GM21447 (cell line): ENCODE measurements around the gene KLHL29.

Experiments
- ATAC-seq: cut with Tn5 transposase; IDR thresholded peaks from one replicate; pipeline ENCODE4 v1.9.1; 2021; ENCODE audit not compliant: unreplicated experiment

KLHL29 gene

DNA sequence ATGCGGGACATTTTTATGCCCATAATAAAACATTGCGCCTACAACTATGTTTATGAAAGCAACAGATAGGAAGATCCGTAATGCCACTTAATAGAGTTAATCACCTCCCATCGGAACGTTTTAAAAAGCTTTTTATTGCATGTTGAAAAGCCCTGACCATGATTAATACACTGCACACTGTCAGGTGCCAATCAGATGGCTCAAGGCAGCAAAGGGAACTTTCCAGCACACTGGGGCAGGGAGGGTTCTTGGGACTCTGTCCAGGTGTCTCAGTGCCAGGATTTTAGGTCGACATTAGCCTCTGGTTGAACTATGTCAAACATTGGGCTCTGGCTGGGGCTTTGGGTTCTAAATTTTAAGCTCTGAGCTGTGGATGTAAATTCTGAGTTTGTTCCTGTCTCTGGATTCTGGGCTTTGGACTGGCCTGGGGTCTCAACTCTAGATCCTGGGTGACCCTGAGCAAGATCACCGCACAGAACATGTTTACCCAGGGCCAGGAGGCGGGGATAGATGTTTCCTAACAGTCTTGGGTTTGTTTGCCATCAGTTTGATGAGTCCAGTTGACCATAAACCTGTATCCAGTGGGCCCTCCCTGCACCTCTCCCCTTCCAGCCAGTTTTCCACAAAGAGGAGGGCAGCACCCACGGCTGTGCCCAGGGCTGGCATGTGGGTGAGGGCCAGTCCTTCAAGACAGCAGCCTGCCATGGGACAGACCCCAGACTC lies 279.2 kb downstream of the KLHL29 start:
- ATAC-seq: no peak

DNA sequence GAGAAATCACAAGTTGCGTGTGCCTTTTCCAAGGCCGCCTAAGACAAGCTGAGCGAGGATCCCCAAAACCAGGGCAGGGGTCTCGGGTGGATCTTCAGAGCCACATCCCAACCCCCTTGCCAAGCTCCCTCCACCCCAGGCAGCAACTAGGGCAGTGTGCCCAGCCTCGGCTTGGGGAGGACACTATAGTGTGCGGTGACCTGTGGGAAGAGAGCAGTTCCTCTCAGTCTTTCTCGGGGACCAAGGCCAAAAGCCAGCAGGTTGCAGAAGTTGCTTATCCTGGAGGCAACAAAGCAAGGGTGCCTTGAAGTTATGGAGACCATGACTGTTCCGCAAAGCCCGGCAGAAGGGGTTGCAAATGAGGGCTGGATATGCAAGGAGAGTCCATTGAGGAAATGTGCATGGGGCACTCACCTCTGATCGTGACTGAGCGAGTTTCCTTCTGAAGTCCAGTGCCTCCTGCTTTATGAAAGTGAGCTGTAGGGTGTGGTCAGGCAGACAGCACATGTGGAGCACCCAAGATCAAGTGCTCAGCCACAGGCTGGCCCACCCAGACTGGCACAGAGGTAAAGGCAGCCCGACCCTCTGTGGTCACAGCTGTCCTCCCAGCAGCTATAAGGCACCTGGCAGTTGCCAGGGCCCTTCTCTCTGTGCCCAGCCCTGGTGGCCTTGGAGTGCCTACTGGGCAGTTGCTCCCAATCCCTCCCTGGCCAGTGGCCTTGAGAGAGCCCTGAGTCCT lies 281.4 kb downstream of the KLHL29 start:
- ATAC-seq: no peak

- ATAC-seq: no peak
Observed at GRCh38 chr2:23666980-23667357, 282.0 kb downstream of the KLHL29 start.

GRCh38 chr2:23668756-23669304 lies 283.9 kb downstream of the KLHL29 start:
- ATAC-seq: no peak

DNA sequence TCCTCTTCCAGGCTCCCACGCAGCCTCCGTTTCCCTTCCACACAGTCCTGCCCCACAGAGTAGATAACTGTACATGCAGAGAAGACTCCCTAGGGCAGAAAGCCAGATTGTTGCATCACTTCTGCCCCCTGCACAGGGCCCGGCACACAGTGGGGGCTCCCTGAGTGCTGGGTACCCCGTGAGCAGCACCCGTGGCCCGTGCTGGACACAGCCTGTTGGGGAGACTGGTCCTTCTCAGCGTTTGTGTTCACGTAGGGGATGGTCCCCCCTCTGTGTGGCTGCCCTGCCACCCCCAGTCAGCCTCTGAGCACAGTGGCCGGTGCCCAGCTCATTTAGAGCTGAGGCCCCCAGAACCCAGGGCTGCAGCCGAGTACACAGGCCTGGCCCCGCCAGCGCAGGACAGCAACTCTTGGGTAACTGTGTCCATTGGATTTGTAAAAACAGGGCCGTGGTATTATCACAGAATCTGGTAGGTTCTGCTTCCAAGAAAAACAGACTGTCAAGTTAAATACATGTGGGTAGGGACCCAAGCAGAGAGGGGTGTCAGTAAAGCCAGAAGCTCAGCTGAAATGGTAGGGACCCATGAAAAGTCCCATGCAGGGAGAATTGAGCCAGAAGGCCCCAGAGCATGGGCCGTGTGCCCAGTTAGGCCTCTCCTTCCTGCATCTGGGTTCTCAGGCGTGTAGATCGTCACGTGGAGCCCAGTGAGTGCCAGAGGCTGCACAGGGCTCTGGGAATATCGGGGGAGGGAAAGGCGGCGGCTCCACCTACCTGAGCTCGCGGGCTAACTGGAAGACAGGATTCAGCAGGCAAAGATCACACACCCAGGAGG lies 284.6 kb downstream of the KLHL29 start:
- no peak for ATAC-seq

DNA sequence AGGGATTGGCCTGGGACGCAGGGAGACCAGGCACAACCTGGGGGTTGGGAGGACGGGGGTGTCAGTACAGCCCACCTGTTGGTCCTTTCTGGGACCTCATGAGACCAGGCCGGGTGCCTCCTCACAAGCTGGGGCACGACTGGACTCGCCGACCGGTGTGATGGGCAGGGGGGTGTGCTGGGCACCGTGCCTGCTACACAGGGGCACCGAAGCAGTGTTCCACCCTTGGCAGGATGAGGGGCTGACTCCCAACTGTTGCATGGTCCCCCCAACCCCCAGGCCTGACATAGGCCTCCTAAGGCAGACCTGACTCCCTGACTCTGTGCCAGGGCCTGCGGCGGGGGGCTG lies 285.2 kb downstream of the KLHL29 start:
- ATAC-seq: no peak

- no peak for ATAC-seq
Observed at GRCh38 chr2:23673082-23673481, 288.1 kb downstream of the KLHL29 start.

- ATAC-seq: no peak
Observed at GRCh38 chr2:23673830-23674679, 289.1 kb downstream of the KLHL29 start.

DNA sequence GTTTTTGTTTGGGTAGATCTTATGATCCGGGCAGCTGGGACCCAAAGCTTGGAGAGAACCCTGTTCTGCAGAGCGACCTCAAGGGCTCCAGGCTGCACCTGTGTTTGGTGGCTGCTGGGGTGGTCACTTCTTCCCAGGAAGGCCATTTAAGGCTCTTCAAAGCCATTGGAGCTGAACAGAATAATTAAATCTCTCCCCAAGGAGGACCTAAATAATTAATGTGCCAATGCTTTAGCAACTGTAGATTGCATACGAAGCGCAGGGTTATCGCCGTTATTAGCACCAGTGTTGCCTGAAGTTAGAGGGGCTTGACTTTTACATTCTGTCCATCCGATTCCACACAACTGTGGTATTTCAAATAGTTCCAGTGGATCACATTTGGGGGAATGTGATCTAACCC lies 290.5 kb downstream of the KLHL29 start:
- ATAC-seq: no peak

DNA sequence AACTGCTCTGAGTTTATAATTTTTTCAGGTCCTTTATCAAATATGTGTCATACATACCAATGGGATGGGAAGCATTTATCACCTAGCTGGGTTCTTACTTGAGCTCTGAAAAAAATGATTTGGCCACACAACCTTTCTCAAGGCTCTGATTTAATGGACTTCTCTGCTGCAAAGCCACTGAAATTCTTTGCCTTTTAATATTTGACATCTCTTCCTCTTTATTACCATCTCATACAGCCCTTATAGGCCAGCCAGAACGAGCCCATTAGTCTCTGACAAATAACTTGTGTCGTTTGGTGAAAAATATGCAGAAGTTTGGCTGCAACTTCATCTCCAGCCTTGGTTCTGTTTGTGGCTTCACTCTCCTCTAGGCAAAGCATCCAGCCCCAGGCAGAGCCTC lies 292.9 kb downstream of the KLHL29 start:
- ATAC-seq: no peak

GRCh38 chr2:23679044-23679443 lies 294.1 kb downstream of the KLHL29 start:
- ATAC-seq: no peak

GRCh38 chr2:23680951-23681350 lies 296.0 kb downstream of the KLHL29 start:
- ATAC-seq: no peak

DNA sequence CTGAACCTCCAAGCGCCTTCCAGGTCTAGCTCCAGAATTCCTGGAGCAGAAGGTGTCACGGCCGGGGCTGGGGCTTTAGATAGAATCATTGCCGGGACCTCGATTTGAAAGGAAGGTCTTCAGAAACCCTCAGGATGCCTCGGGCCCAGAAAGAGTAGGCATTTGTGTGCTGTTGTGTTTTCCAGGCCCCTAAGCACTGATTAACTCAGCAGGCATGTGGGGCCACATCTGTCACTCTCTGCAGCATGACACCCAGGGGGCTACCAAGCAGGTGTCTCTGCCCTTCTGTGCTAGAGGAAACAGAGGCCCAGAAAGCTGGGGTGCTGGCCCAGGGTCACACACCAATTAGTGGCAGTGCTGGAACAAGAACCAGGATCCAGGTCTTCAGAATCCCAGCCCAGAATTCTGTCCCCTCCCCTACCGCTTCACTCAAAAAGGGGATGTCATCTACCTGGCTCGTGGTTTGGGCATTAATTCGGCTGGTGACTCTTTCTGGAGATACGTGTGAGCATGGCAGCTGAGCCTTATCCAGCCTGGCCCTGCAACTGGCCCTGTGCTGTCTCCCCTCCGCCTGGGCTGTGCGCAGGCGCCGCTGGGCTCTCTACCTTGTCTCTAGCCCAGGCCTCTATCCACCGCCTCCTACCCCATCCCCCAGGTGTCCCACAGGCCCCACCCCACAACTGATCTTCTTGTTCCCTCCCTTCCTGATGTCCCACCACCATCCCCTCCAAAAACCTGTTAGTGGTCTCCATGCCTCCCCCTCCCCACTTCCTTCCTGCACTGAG lies 296.6 kb downstream of the KLHL29 start:
- no peak for ATAC-seq

- ATAC-seq: no peak
Observed at GRCh38 chr2:23682481-23682880, 297.5 kb downstream of the KLHL29 start.

- ATAC-seq: no peak
Observed at GRCh38 chr2:23683001-23683400, 298.0 kb downstream of the KLHL29 start.

- ATAC-seq: no peak
Observed at GRCh38 chr2:23684395-23685176, 299.6 kb downstream of the KLHL29 start.

- ATAC-seq: no peak
Observed at GRCh38 chr2:23685181-23685580, 300.2 kb downstream of the KLHL29 start.

DNA sequence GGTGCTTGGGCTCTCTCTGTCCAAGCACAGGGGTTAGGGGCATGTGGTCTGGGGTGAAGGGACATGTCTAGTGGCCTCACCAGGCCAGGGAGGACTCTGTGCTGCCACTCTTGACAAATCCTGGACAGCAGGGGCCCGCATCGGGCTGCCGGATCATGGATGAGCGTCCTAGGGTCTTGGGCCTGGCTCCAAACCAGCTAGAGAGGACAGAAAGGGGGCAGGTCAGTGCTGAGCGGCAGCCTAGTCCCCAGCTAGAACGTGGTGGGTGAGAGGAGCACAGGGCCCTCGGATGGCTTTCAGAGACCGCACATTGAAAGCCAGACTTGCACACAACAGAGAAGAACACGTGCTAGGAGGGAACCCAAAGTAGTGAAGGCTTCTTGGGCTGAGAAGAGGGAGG lies 300.7 kb downstream of the KLHL29 start:
- ATAC-seq: no peak

- no peak for ATAC-seq
Observed at GRCh38 chr2:23686405-23687029, 301.5 kb downstream of the KLHL29 start.
